Hepatocyte (in vitro differentiated cells): Measurements from ENCODE around the gene CCDC27.

Experiments
- CTCF ChIP-seq: fragments of 200-600 bp; sonication (generic); IDR thresholded peaks from 2 replicates; pipeline ENCODE4 v1.5.1; 2016; ENCODE audit warnings: antibody characterized with exemption, mild to moderate bottlenecking; ENCODE audit not compliant: poor library complexity
- EZH2 ChIP-seq: fragments of 200-600 bp; sonication (generic); IDR thresholded peaks from 2 replicates; pipeline ENCODE4 v1.6.1; 2016; ENCODE audit warnings: antibody characterized with exemption, mild to moderate bottlenecking, borderline replicate concordance
- EZH2phosphoT487 ChIP-seq: fragments of 200-600 bp; sonication (generic); IDR thresholded peaks from one replicate; pipeline ENCODE4 v1.6.1; 2018; ENCODE audit warnings: antibody characterized with exemption, mild to moderate bottlenecking, low read depth, moderate library complexity; ENCODE audit not compliant: unreplicated experiment, severe bottlenecking

GRCh38 chr1:3778590-3779264 lies 26.5 kb downstream of the CCDC27 start:
- TF ChIP-seq CTCF, result no peak
- no peak for TF ChIP-seq EZH2
- no peak for TF ChIP-seq EZH2phosphoT487
